ENCODE data around the gene DLX1. TPM values are rescaled to one million over a fixed set of nuclear protein-coding genes. Genes with fewer than 3 reads are reported as not detected.

Gene DLX1
- total and polyA plus RNA-seq, 9 of the 15 experiments (the other 6 are each of a cell fraction or from before 2014, with no cell fraction given) = 1.9 to 26.2 (median 9.6) TPM

DNA sequence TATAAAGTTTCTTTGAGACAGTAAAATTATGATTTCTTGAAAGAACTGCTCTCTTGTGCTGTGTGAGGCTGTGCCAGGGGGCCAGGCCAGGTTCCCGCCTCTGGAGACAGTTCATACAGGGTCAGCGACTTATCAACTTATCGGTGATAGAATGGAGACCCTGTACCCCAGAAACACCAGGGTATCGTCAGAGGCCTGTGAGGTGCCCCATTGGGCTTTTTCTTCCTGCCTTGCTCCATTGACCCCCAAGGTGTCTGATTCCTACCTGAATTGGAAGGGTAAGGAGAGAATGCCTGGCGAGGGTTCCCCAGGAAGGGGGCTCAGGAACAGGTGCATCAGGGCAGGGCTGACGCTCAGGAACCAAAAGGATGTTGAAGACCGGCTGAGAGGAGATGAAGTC lies 4.3 kb downstream of the DLX1 start (continued):
- TF ChIP-seq, protein P1, sequence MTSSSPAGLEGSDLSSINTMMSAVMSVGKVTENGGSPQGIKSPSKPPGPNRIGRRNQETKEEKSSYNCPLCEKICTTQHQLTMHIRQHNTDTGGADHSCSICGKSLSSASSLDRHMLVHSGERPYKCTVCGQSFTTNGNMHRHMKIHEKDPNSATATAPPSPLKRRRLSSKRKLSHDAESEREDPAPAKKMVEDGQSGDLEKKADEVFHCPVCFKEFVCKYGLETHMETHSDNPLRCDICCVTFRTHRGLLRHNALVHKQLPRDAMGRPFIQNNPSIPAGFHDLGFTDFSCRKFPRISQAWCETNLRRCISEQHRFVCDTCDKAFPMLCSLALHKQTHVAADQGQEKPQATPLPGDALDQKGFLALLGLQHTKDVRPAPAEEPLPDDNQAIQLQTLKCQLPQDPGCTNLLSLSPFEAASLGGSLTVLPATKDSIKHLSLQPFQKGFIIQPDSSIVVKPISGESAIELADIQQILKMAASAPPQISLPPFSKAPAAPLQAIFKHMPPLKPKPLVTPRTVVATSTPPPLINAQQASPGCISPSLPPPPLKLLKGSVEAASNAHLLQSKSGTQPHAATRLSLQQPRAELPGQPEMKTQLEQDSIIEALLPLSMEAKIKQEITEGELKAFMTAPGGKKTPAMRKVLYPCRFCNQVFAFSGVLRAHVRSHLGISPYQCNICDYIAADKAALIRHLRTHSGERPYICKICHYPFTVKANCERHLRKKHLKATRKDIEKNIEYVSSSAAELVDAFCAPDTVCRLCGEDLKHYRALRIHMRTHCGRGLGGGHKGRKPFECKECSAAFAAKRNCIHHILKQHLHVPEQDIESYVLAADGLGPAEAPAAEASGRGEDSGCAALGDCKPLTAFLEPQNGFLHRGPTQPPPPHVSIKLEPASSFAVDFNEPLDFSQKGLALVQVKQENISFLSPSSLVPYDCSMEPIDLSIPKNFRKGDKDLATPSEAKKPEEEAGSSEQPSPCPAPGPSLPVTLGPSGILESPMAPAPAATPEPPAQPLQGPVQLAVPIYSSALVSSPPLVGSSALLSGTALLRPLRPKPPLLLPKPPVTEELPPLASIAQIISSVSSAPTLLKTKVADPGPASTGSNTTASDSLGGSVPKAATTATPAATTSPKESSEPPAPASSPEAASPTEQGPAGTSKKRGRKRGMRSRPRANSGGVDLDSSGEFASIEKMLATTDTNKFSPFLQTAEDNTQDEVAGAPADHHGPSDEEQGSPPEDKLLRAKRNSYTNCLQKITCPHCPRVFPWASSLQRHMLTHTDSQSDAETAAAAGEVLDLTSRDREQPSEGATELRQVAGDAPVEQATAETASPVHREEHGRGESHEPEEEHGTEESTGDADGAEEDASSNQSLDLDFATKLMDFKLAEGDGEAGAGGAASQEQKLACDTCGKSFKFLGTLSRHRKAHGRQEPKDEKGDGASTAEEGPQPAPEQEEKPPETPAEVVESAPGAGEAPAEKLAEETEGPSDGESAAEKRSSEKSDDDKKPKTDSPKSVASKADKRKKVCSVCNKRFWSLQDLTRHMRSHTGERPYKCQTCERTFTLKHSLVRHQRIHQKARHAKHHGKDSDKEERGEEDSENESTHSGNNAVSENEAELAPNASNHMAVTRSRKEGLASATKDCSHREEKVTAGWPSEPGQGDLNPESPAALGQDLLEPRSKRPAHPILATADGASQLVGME (CRISPR knock-in tag; IDR thresholded peaks at IDR 0.05) = no peak
- TF ChIP-seq, protein P2, sequence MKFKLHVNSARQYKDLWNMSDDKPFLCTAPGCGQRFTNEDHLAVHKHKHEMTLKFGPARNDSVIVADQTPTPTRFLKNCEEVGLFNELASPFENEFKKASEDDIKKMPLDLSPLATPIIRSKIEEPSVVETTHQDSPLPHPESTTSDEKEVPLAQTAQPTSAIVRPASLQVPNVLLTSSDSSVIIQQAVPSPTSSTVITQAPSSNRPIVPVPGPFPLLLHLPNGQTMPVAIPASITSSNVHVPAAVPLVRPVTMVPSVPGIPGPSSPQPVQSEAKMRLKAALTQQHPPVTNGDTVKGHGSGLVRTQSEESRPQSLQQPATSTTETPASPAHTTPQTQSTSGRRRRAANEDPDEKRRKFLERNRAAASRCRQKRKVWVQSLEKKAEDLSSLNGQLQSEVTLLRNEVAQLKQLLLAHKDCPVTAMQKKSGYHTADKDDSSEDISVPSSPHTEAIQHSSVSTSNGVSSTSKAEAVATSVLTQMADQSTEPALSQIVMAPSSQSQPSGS (CRISPR knock-in tag; IDR thresholded peaks at IDR 0.05) = no peak
- TF ChIP-seq HNRNPUL1 (IDR thresholded peaks at IDR 0.05; ENCODE audit: low read length) (no peak), SNIP1 (IDR thresholded peaks at IDR 0.05; ENCODE audit: low read depth) (no peak), SMAD1 (IDR thresholded peaks at IDR 0.05; ENCODE audit: low read depth, low read length, partially characterized antibody) (no peak), ZNF583 (CRISPR knock-in tag; IDR thresholded peaks at IDR 0.05) (no peak), KHSRP (IDR thresholded peaks at IDR 0.05) (no peak), SNRNP70 (optimal IDR thresholded peaks at IDR 0.05; ENCODE audit: low read depth, low read length) (no peak), MCM7 (IDR thresholded peaks at IDR 0.05) (no peak)
- TF ChIP-seq, protein P3, sequence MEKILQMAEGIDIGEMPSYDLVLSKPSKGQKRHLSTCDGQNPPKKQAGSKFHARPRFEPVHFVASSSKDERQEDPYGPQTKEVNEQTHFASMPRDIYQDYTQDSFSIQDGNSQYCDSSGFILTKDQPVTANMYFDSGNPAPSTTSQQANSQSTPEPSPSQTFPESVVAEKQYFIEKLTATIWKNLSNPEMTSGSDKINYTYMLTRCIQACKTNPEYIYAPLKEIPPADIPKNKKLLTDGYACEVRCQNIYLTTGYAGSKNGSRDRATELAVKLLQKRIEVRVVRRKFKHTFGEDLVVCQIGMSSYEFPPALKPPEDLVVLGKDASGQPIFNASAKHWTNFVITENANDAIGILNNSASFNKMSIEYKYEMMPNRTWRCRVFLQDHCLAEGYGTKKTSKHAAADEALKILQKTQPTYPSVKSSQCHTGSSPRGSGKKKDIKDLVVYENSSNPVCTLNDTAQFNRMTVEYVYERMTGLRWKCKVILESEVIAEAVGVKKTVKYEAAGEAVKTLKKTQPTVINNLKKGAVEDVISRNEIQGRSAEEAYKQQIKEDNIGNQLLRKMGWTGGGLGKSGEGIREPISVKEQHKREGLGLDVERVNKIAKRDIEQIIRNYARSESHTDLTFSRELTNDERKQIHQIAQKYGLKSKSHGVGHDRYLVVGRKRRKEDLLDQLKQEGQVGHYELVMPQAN (IDR thresholded peaks at IDR 0.05; ENCODE audit: borderline replicate concordance) = no peak
- TF ChIP-seq, protein P4, sequence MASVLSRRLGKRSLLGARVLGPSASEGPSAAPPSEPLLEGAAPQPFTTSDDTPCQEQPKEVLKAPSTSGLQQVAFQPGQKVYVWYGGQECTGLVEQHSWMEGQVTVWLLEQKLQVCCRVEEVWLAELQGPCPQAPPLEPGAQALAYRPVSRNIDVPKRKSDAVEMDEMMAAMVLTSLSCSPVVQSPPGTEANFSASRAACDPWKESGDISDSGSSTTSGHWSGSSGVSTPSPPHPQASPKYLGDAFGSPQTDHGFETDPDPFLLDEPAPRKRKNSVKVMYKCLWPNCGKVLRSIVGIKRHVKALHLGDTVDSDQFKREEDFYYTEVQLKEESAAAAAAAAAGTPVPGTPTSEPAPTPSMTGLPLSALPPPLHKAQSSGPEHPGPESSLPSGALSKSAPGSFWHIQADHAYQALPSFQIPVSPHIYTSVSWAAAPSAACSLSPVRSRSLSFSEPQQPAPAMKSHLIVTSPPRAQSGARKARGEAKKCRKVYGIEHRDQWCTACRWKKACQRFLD (CRISPR knock-in tag; IDR thresholded peaks at IDR 0.05) = no peak

Measured in K562 (cell line).